Coronary artery (tissue), 2 donors: ENCODE measurements around the gene SLIT3.

Experiments used
- DNase-seq: peaks from one replicate; pipeline ENCODE4 v3.0.0-alpha.2; 2017; ENCODE audit warnings: low spot score
- H3K27ac ChIP-seq, 2 donors: fragments of 200-600 bp; sonication (generic); one replicate each; pipeline ENCODE4 v1.5.1; 2016 to 2019
- H3K4me3 ChIP-seq: fragments of 200-600 bp; sonication (generic); 2 replicates; pipeline ENCODE4 v1.5.1; 2016; ENCODE audit warnings: mild to moderate bottlenecking, moderate library complexity
- CTCF ChIP-seq: fragments of 200-600 bp; sonication (generic); IDR thresholded peaks from one replicate; pipeline ENCODE4 v1.5.1; 2019; ENCODE audit warnings: antibody characterized with exemption

The SLIT3 gene

GRCh38 chr5:169174923-169175322, 126.0 kb downstream of the SLIT3 start:
- no peak for TF ChIP-seq CTCF
- DNase-seq = no peak
- Histone ChIP-seq H3K27ac (no peak overlapping the region), H3K4me3 (no peak overlapping the region)

GRCh38 chr5:169173372-169173771, 127.6 kb downstream of the SLIT3 start:
- Histone ChIP-seq H3K27ac (peak overlapping the region in 1 of 2 donors; percentile 61), H3K4me3 (no peak overlapping the region)
- DNase-seq = no peak
- no peak for TF ChIP-seq CTCF

GRCh38 chr5:169171515-169171914, 129.4 kb downstream of the SLIT3 start:
- TF ChIP-seq CTCF = no peak
- Histone ChIP-seq H3K4me3 (no peak overlapping the region), H3K27ac (peak overlapping the region in 1 of 2 donors; percentile 31)
- DNase-seq = no peak

- no peak for DNase-seq
- TF ChIP-seq CTCF = no peak
- Histone ChIP-seq H3K4me3 (no peak overlapping the region), H3K27ac (peak overlapping the region in 1 of 2 donors; percentile 7)
Measured at GRCh38 chr5:169169783-169170182, 131.2 kb downstream of the SLIT3 start.

- DNase-seq = no peak
- no peak for TF ChIP-seq CTCF
- H3K4me3 ChIP-seq = no peak overlapping the region
- no peak overlapping the region for H3K27ac ChIP-seq
Measured at GRCh38 chr5:169168280-169168679, 132.7 kb downstream of the SLIT3 start.

- no peak for TF ChIP-seq CTCF
- H3K4me3 ChIP-seq = no peak overlapping the region
- no peak for DNase-seq
- H3K27ac ChIP-seq = no peak overlapping the region
Measured at GRCh38 chr5:169166078-169166477, 134.9 kb downstream of the SLIT3 start.

GRCh38 chr5:169165052-169165451, 135.9 kb downstream of the SLIT3 start:
- DNase-seq = no peak
- no peak overlapping the region for H3K4me3 ChIP-seq
- TF ChIP-seq CTCF = no peak
- peak overlapping the region; percentile 60 to 71 for H3K27ac ChIP-seq
